ENCODE measurements around the gene TSPAN9.

TSPAN9 gene

GRCh38 chr12:3247077-3247476, 169.9 kb downstream of the TSPAN9 start:
- no peak overlapping the region for H3K27ac Mint-ChIP-seq
- no peak for TF ChIP-seq CTCF (IDR thresholded peaks at IDR 0.05; ENCODE audit: unreplicated experiment in 3 of 3)
- H3K36me3 Mint-ChIP-seq (ENCODE audit: low read depth), result peaks cover 12% of the 10 kb centered on the region
- H3K4me1 Mint-ChIP-seq, result peaks cover 44% of the 10 kb centered on the region
- H3K4me3 Mint-ChIP-seq, result no peak overlapping the region
- no peaks in the 10 kb centered on the region for H3K27me3 Mint-ChIP-seq (ENCODE audit: low read depth)
- no peaks in the 10 kb centered on the region for H3K9me3 Mint-ChIP-seq

GRCh38 chr12:3247629-3248161, 170.5 kb downstream of the TSPAN9 start:
- no peak overlapping the region for H3K27ac Mint-ChIP-seq
- H3K4me1 Mint-ChIP-seq, result peaks cover 48% of the 10 kb centered on the region
- H3K27me3 Mint-ChIP-seq (ENCODE audit: low read depth), result no peaks in the 10 kb centered on the region
- H3K36me3 Mint-ChIP-seq (ENCODE audit: low read depth), result peaks cover 12% of the 10 kb centered on the region
- TF ChIP-seq CTCF (IDR thresholded peaks at IDR 0.05; ENCODE audit: unreplicated experiment in 3 of 3), result no peak
- no peak overlapping the region for H3K4me3 Mint-ChIP-seq
- no peaks in the 10 kb centered on the region for H3K9me3 Mint-ChIP-seq

GRCh38 chr12:3249081-3249800, 172.1 kb downstream of the TSPAN9 start:
- Mint-ChIP-seq H3K27ac (peak overlapping the region in 2 of 3 experiments; percentile 9 to 11), H3K4me3 (no peak overlapping the region), H3K27me3 (ENCODE audit: low read depth) (peaks cover 4% of the 10 kb centered on the region), H3K4me1 (peaks cover 56% of the 10 kb centered on the region), H3K9me3 (no peaks in the 10 kb centered on the region), H3K36me3 (ENCODE audit: low read depth) (peaks cover 12% of the 10 kb centered on the region)
- TF ChIP-seq CTCF (IDR thresholded peaks at IDR 0.05; ENCODE audit: unreplicated experiment in 3 of 3), result no peak

GRCh38 chr12:3250034-3250433, 172.9 kb downstream of the TSPAN9 start:
- TF ChIP-seq CTCF (IDR thresholded peaks at IDR 0.05; ENCODE audit: unreplicated experiment in 3 of 3), result no peak
- Mint-ChIP-seq H3K27ac (no peak overlapping the region), H3K4me1 (peaks cover 64% of the 10 kb centered on the region), H3K36me3 (ENCODE audit: low read depth) (peaks cover 12% of the 10 kb centered on the region), H3K9me3 (no peaks in the 10 kb centered on the region), H3K4me3 (no peak overlapping the region), H3K27me3 (ENCODE audit: low read depth) (peaks cover 4% of the 10 kb centered on the region)

- H3K27ac Mint-ChIP-seq, result peak overlapping the region in 1 of 3 experiments; percentile 84
Measured at GRCh38 chr12:3250576-3250975, 173.4 kb downstream of the TSPAN9 start.

More at GRCh38 chr12:3250576-3250975, 173.4 kb downstream of the TSPAN9 start:
- TF ChIP-seq CTCF (IDR thresholded peaks at IDR 0.05; ENCODE audit: unreplicated experiment in 3 of 3), result no peak
- H3K9me3 Mint-ChIP-seq, result no peaks in the 10 kb centered on the region
- H3K4me1 Mint-ChIP-seq, result peaks cover 69% of the 10 kb centered on the region
- peaks cover 8% of the 10 kb centered on the region for H3K36me3 Mint-ChIP-seq (ENCODE audit: low read depth)
- H3K27me3 Mint-ChIP-seq (ENCODE audit: low read depth), result peaks cover 4% of the 10 kb centered on the region
- no peak overlapping the region for H3K4me3 Mint-ChIP-seq
